IPS-NIHi7 (cell line): ENCODE measurements around the gene PGBD4.

Experiments used
- DNase-seq: peaks from one replicate; pipeline ENCODE4 v3.0.0; 2012; ENCODE audit warnings: mixed read lengths; ENCODE audit errors: extremely low spot score

The PGBD4 gene

GRCh38 chr15:34101366-34102174 lies at the start of gene PGBD4, which contains the start of gene EMC7:
PGBD4 (plus strand) TSS chr15:34102083; CDS start chr15:34102532, 449 bp downstream.
EMC7 (minus strand) TSS chr15:34101862; CDS start chr15:34101839, 23 bp downstream.
- DNase-seq: peak; percentile 98

GRCh38 chr15:34054081-34054707 lies 47.7 kb upstream of the PGBD4 start:
- no peak for DNase-seq

- DNase-seq: no peak
Measured at GRCh38 chr15:34055868-34056595, 45.9 kb upstream of the PGBD4 start.

GRCh38 chr15:34056911-34057310 lies 45.0 kb upstream of the PGBD4 start:
- no peak for DNase-seq

- DNase-seq: no peak
Measured at GRCh38 chr15:34059476-34059875, 42.4 kb upstream of the PGBD4 start.

- no peak for DNase-seq
Measured at GRCh38 chr15:34059946-34060345, 41.9 kb upstream of the PGBD4 start.

- DNase-seq: no peak
Measured at GRCh38 chr15:34064438-34064837, 37.4 kb upstream of the PGBD4 start.

- no peak for DNase-seq
Measured at GRCh38 chr15:34065261-34065660, 36.6 kb upstream of the PGBD4 start.

GRCh38 chr15:34065941-34066340 lies 35.9 kb upstream of the PGBD4 start:
- DNase-seq: no peak

- DNase-seq: no peak
Measured at GRCh38 chr15:34070003-34070402, 31.9 kb upstream of the PGBD4 start.

GRCh38 chr15:34076785-34077184 lies 25.1 kb upstream of the PGBD4 start:
- no peak for DNase-seq

GRCh38 chr15:34078900-34079299 lies 23.0 kb upstream of the PGBD4 start:
- DNase-seq: no peak

GRCh38 chr15:34079904-34080303 lies 22.0 kb upstream of the PGBD4 start:
- DNase-seq: no peak

- DNase-seq: no peak
Measured at GRCh38 chr15:34084086-34084485, 17.8 kb upstream of the PGBD4 start.

- DNase-seq: no peak
Measured at GRCh38 chr15:34085746-34086145, 16.1 kb upstream of the PGBD4 start.

- DNase-seq: no peak
Measured at GRCh38 chr15:34099914-34100313, 2.0 kb upstream of the PGBD4 start.

GRCh38 chr15:34102175-34102925 lies 467 bp downstream of the PGBD4 start:
- DNase-seq: no peak

- DNase-seq: no peak
Measured at GRCh38 chr15:34106423-34106822, 4.5 kb downstream of the PGBD4 start.

- no peak for DNase-seq
Measured at GRCh38 chr15:34107315-34107714, 5.4 kb downstream of the PGBD4 start.

- DNase-seq: peak; percentile 25
Measured at GRCh38 chr15:34109797-34110663, 8.1 kb downstream of the PGBD4 start.

GRCh38 chr15:34111488-34111887 lies 9.6 kb downstream of the PGBD4 start:
- no peak for DNase-seq
